AG20443 (cell line): ENCODE measurements around the gene ELF4.

Experiments used
- DNase-seq: peaks from one replicate; pipeline ENCODE4 v3.0.0; 2012; ENCODE audit warnings: low spot score, mixed read lengths

Gene ELF4

GRCh38 chrX:130047416-130047815 is 62.9 kb downstream of the ELF4 start:
- DNase-seq: no peak

DNA sequence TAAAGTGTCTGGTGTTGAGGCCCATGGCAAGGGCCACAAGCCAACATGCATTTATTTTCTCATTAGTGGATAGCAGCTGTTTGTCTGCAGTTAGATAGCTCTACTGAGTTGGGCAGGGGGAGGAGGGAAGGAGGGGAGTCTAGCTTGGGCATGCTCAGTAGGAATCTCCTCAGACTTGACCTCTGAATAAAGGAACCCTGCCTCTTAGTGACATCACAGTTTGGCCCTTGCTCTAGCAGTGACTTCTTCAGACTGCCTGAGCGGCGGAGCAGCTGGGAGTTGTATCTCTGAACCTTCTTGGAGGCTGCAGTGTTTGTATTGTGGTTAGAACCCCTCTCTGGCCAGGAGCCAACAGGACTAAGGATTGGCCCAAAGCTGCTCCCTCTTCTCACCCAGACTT is 70.5 kb downstream of the ELF4 start:
- no peak for DNase-seq

- no peak for DNase-seq
Observed at GRCh38 chrX:130034178-130034577, 76.1 kb downstream of the ELF4 start.

DNA sequence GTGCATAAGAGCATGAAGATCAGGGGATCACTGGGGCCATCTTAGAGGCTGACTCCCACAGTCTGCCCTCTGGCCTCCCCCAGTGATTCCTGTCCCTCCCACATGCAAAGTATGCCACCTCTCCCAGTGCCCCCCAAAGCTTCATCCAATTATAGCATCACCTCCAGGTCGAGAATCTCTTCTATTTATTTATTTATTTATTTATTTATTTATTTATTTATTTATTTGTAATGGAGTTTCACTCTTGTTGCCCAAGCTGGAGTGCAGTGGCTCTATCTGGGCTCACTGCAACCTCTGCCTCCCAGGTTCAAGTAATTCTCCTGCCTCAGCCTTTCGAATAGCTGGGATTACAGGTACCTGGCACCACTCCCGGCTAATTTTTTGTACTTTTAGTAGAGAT is 77.7 kb downstream of the ELF4 start:
- no peak for DNase-seq

DNA sequence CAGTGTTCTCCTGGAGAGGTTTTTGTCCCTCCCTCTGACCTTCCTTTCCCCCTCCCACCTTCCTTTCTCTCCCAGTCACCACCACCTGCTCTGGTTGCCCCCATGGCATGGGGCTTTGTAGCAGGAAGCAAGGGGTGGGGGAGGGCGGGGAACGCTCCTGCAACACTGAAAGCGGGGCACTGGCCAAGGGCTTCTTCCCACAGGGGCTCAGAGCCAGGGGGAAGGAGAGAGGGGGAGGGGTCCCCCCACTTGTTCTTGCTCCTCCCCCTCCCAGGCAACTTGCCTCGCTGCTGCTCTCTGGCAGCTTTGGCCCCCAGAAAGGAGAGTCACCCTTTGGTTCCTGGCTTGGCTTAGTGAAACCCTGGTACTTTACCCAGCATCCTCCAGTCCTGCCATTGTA is 79.5 kb downstream of the ELF4 start:
- DNase-seq: no peak

GRCh38 chrX:130028196-130028595 is 82.1 kb downstream of the ELF4 start:
- DNase-seq: peak; percentile 54

DNA sequence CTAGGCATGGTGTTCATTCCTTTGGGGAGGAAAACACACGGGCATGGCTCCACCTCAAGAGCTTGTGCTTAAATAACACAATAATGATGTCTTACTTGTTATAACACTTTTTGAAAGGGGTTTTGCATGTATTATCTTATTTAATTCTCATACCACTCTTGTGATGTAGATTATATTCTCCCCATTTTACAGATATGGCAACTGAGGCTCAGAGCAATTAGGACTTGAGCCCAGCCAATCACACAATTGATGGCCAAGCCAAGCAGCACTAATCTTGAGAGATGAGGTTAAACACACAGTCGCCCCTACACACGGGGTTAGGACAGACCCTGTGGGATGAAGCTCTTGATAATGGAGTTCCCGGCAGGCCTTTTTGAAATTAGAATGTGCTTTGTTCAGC is 82.7 kb downstream of the ELF4 start:
- DNase-seq: no peak

GRCh38 chrX:130025256-130025655 is 85.0 kb downstream of the ELF4 start:
- no peak for DNase-seq

DNA sequence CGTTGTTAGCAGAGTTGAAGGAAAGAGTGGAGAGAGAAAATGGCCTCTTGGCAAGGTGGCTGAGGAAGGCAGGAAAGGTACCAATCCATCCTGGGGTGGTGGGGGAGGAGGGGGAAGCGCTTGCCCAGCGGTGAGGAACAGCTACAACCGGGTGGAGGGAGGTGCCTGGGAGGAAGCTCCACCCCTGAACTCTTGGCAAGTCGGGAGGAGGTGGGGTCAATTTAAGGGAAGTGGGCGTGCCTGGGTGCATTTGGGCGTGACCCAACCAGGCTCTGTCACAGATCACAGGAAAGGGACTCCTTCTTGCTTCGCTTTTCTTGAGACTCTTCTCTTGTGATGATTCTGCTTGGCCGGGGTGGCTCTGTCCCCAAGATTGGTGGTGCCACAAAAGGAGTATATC is 86.2 kb downstream of the ELF4 start:
- DNase-seq: peak; percentile 91

- no peak for DNase-seq
Observed at GRCh38 chrX:130020661-130021324, 89.5 kb downstream of the ELF4 start.

DNA sequence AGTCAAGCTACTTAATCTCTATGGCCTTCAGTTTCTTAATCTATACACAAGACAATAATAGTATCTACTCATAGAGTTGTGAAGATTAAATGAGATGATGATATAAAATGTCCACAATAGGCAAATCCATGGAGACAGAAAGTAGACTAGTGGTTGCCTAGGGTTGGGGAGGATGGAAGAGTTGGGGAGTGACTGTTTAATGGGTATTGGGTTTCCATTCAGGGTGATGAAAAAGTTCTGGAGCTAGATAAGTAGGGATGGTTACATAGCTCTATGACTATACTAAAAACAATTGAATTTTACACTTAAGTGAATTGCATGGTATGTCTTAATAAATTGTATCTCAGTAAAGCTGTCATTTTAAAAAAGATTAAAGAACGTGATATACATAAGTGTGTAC is 92.2 kb downstream of the ELF4 start:
- DNase-seq: no peak

GRCh38 chrX:130015181-130015580 is 95.1 kb downstream of the ELF4 start:
- DNase-seq: no peak
